ENCODE measurements around the gene CDV3. TPM values are rescaled to one million over a fixed set of nuclear protein-coding genes. Genes with fewer than 3 reads are reported as not detected.
"Not testable (repeated sequence)": the region's sequence is repeated elsewhere in the genome, so short reads cannot be mapped to it uniquely, and the experiment has no call there.

Gene CDV3
- total RNA-seq, 1 experiment from 2014 or later, result 173 TPM

DNA sequence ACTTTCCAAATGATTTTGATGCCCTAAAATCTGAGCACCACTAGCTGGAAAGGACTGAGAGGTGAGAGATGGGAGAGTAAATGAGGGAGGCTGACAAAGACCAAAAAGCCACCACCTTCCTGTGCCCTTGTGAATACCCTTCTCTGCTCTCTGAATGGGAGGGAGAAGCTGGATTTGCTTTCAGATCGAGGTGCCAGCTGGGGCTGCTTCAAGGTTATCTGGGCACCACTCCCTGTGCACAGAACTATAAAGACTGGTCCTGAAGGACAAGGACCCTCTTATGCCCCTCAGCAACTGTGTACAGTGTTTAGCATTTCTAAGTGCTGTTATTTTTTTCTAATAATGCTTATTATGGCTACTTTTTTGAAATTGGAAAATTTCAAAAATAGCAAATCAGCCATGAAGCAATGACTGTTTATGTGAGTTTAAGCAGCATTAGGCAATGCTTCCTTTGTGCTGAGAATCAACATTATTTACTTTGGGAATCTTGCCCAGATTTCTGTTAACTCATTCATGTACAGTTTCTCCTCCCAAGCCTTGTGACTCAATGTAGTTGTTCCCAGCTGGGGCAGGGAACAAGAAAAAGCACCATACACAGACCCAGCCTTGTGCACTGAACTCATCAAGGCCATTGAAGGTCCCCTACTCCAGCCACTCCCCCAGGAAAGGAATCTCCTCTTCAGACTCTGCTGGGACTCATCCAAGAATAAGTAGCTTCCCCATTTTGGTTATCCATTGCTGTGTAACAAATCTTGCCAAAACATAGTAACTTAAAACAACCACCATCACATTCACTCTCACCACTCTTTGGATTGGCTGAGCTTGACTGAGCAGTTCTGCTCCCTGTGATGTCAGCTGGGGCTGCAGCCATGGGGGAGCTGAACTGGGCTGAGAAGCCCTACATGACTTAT, 37.3 kb upstream of the CDV3 start:
- Mint-ChIP-seq H3K27me3 (ENCODE audit: low read depth) (no peaks in the 10 kb centered on the region), H3K4me3 (no peak overlapping the region), H3K27ac (peak overlapping the region in 1 of 3 experiments; percentile 90; a peak in 1 of 7 replicates), H3K36me3 (ENCODE audit: insufficient read depth in 1 of 3, low read depth in 3 of 3) (no peaks in the 10 kb centered on the region; a peak in 1 of 7 replicates), H3K4me1 (peaks cover 0 to 4% of the 10 kb centered on the region in 2 experiments; a peak in 1 of 4 replicates), H3K9me3 (peaks cover 0 to 1% of the 10 kb centered on the region in 2 experiments; a peak in 2 of 5 replicates)
- TF ChIP-seq, protein P1, sequence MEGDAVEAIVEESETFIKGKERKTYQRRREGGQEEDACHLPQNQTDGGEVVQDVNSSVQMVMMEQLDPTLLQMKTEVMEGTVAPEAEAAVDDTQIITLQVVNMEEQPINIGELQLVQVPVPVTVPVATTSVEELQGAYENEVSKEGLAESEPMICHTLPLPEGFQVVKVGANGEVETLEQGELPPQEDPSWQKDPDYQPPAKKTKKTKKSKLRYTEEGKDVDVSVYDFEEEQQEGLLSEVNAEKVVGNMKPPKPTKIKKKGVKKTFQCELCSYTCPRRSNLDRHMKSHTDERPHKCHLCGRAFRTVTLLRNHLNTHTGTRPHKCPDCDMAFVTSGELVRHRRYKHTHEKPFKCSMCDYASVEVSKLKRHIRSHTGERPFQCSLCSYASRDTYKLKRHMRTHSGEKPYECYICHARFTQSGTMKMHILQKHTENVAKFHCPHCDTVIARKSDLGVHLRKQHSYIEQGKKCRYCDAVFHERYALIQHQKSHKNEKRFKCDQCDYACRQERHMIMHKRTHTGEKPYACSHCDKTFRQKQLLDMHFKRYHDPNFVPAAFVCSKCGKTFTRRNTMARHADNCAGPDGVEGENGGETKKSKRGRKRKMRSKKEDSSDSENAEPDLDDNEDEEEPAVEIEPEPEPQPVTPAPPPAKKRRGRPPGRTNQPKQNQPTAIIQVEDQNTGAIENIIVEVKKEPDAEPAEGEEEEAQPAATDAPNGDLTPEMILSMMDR (conservative IDR thresholded peaks at IDR 0.05), result no peak
- H3K4ac ChIP-seq (ENCODE audit: low read depth, low read length), result no peak overlapping the region
- H2AFZ ChIP-seq (ENCODE audit: low read length), result no peak overlapping the region
- H2AK5ac ChIP-seq (ENCODE audit: insufficient read length, low read length), result no peak overlapping the region
- H3K18ac ChIP-seq (ENCODE audit: insufficient read length, low read depth, low read length), result no peak overlapping the region
- WGBS (ENCODE audit: extremely low coverage, insufficient read length, low lambda C conversion rate), result no CpG with 5 or more reads among the region's 1 CpG
- H2BK20ac ChIP-seq (ENCODE audit: low read depth, low read length, poor library complexity, severe bottlenecking), result no peak overlapping the region
- H3K9ac ChIP-seq (ENCODE audit: extremely low read depth, insufficient read length, low read length), result no peak overlapping the region
- no peak overlapping the region for H3K23ac ChIP-seq (ENCODE audit: insufficient read length, low read depth, low read length)
- H3K56ac ChIP-seq (ENCODE audit: insufficient read length, low read depth, low read length), result no peak overlapping the region
- no peak overlapping the region for H2BK12ac ChIP-seq (ENCODE audit: insufficient read length, low read depth, low read length)
- H3T11ph ChIP-seq (ENCODE audit: low read length), result no peak overlapping the region
- H4K91ac ChIP-seq (ENCODE audit: insufficient read length, low read depth, low read length), result no peak overlapping the region
- H3K79me1 ChIP-seq (ENCODE audit: insufficient read depth, low read depth, low read length, poor library complexity, severe bottlenecking), result no peaks in the 10 kb centered on the region
- no peak for DNase-seq
- no peak overlapping the region for H3K14ac ChIP-seq (ENCODE audit: insufficient read depth, low read length)
- no peak overlapping the region for H3K27ac ChIP-seq (ENCODE audit: insufficient read length, low read depth, low read length)
- no peaks in the 10 kb centered on the region for H3K27me3 ChIP-seq (ENCODE audit: insufficient read depth, low read length)
- no peaks in the 10 kb centered on the region for H4K20me1 ChIP-seq (ENCODE audit: control insufficient read depth, insufficient read depth, insufficient read length)
- H3K4me1 ChIP-seq (ENCODE audit: insufficient read depth, low read length), result no peaks in the 10 kb centered on the region
- H4K8ac ChIP-seq (replicated peaks; ENCODE audit: insufficient read length, low read depth, low read length), result no peak overlapping the region
- H2BK5ac ChIP-seq (ENCODE audit: insufficient read length, low read length), result no peak overlapping the region
- H3K23me2 ChIP-seq (ENCODE audit: insufficient read length, low read depth, low read length, poor library complexity, severe bottlenecking), result no peaks in the 10 kb centered on the region
- no peak overlapping the region for H2BK120ac ChIP-seq (ENCODE audit: low read depth, low read length, poor library complexity, severe bottlenecking)
- H2BK15ac ChIP-seq (ENCODE audit: low read depth, low read length), result no peak overlapping the region
- no peaks in the 10 kb centered on the region for H3K9me3 ChIP-seq (ENCODE audit: control insufficient read depth, low read depth, low read length)
- no peaks in the 10 kb centered on the region for H3K79me2 ChIP-seq (ENCODE audit: insufficient read depth, low read length)
- H4K5ac ChIP-seq (ENCODE audit: insufficient read length, low read depth, low read length), result no peak overlapping the region
- H3K4me2 ChIP-seq (ENCODE audit: insufficient read depth, insufficient read length, low read length), result no peak overlapping the region

DNA sequence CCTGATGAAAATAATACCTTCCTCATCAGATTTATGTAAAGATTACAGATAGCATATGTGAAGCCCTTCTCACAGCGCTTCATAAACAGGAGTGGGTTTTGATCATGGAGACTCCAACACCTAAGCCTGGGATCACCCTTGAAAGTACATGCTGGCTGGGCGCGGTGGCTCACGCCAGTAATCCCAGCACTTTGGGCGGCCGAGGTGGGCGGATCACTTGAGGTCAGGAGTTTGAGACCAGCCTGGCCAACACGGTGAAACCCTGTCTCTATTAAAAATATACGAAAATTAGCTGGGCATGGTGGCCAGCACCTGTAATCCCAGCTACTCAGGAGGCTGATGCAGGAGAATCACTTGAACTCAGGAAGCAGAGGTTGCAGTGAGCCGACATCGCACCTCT, 36.4 kb upstream of the CDV3 start:
- H3K18ac ChIP-seq (ENCODE audit: insufficient read length, low read depth, low read length); H3K4me3 Mint-ChIP-seq; H3K4me1 ChIP-seq (ENCODE audit: insufficient read depth, low read length); H3K27me3 Mint-ChIP-seq (ENCODE audit: low read depth); H4K8ac ChIP-seq (replicated peaks; ENCODE audit: insufficient read length, low read depth, low read length); H3K9me3 Mint-ChIP-seq; H2BK12ac ChIP-seq (ENCODE audit: insufficient read length, low read depth, low read length); H4K91ac ChIP-seq (ENCODE audit: insufficient read length, low read depth, low read length); H4K5ac ChIP-seq (ENCODE audit: insufficient read length, low read depth, low read length); H3K27ac Mint-ChIP-seq; H3K4ac ChIP-seq (ENCODE audit: low read depth, low read length); H3K56ac ChIP-seq (ENCODE audit: insufficient read length, low read depth, low read length); H3K4me1 Mint-ChIP-seq; DNase-seq; H4K20me1 ChIP-seq (ENCODE audit: control insufficient read depth, insufficient read depth, insufficient read length); H2AK5ac ChIP-seq (ENCODE audit: insufficient read length, low read length); H3T11ph ChIP-seq (ENCODE audit: low read length); H3K79me1 ChIP-seq (ENCODE audit: insufficient read depth, low read depth, low read length, poor library complexity, severe bottlenecking); H2BK120ac ChIP-seq (ENCODE audit: low read depth, low read length, poor library complexity, severe bottlenecking); H2BK20ac ChIP-seq (ENCODE audit: low read depth, low read length, poor library complexity, severe bottlenecking); H3K79me2 ChIP-seq (ENCODE audit: insufficient read depth, low read length); H3K9me3 ChIP-seq (ENCODE audit: control insufficient read depth, low read depth, low read length); H3K9ac ChIP-seq (ENCODE audit: extremely low read depth, insufficient read length, low read length); H3K4me2 ChIP-seq (ENCODE audit: insufficient read depth, insufficient read length, low read length); H3K27ac ChIP-seq (ENCODE audit: insufficient read length, low read depth, low read length); H2AFZ ChIP-seq (ENCODE audit: low read length); H3K36me3 Mint-ChIP-seq (ENCODE audit: insufficient read depth in 1 of 3, low read depth in 3 of 3); H3K14ac ChIP-seq (ENCODE audit: insufficient read depth, low read length); H3K23ac ChIP-seq (ENCODE audit: insufficient read length, low read depth, low read length); H3K23me2 ChIP-seq (ENCODE audit: insufficient read length, low read depth, low read length, poor library complexity, severe bottlenecking); H2BK5ac ChIP-seq (ENCODE audit: insufficient read length, low read length); H3K27me3 ChIP-seq (ENCODE audit: insufficient read depth, low read length); H2BK15ac ChIP-seq (ENCODE audit: low read depth, low read length): not testable (repeated sequence)
- no CpG with 5 or more reads among the region's 11 CpGs for WGBS (ENCODE audit: extremely low coverage, insufficient read length, low lambda C conversion rate)

All from H9 (cell line).